NCI-H524 (cell line): ENCODE data around the gene BPIFB2.
"Not testable (repeated sequence)": the region's sequence is repeated elsewhere in the genome, so short reads cannot be mapped to it uniquely, and the experiment has no call there.

Experiments
- DNase-seq, 2 experiments: peaks; one replicate each; lab custom pipeline; 2025; lab: John Stamatoyannopoulos, UW

The BPIFB2 gene

DNA sequence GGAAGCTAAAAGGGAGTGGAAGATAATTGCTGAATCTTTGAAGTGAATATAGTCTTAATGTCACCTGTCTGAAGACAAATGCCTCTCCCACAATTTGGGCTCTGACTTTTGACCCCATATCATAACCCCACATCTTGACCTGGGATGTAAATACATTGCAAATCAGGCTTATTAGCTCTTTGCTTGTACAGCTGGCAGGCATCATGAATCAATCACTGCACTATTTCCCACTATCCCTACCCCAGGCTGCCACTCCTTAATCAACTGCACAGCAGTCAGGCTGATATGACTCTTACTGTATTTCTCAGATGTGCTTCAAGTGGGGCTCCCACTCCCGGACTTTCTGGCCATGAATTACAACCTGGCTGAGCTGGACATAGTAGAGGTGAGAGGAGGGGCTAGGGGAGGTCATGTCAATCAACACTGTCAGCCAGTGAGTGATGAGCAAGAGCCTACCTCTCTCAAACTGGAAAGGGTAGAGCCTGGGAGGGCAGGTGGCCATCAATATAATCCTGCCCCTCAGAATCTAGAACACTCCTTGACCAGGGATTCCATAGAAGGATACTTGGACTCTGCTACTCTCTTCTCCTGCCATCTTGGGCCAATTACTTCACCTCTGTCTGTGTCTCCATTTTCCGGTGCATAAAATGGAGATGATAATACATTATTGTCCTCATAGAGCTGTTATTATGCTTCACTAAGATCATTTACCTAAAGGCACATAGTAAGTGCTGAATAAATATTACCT, 35.7 kb downstream of the BPIFB2 start:
- DNase-seq: no peak

DNA sequence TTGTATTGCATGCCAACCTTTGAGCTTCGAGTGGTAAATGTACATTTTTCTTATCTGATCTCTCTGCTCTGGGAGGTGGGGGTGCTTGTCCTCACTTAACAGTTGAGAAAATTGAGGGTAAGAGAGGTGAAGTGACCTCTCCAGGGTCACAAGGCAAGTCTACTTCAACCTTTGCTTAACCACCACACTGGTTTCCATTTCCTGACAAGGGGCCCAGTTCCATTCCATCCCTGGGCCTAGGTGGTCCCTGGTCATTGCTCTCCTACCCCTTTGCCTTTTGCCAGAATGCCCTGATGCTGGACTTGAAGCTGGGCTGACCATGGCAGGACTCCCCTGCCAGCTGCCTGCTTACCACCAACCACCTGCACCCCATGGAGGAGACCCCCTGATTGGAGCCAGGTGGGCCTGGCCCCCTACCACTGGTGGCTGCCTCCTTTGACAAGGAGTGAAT, 36.3 kb downstream of the BPIFB2 start:
- DNase-seq: no peak

DNA sequence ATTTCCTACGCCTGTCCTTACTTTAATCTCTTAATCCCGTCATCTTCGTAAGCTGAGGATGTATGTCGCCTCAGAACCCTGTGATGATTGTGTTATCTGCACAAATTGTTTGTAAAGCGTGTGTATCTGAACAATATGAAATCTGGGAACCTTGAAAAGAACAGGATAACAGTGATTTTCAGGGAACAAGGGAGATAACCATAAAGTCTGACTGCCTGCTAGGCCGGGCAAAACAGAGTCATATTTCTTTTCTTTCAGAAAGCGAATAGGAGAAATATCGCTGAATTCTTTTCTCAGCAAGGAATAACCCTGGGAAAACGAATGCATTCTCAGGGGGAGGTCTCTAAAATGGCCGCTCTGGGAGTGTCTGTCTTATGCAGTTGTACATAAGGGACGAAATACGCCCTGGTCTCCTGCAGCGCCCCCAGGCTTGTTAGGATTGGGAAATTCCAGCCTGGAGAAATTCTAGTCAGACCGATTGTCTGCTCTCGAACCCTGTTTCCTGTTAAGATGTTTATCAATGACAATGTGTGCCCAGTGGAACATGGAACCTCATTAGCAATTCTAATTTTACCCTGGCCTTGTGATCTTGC, 37.7 kb downstream of the BPIFB2 start:
- DNase-seq: not testable (repeated sequence)

DNA sequence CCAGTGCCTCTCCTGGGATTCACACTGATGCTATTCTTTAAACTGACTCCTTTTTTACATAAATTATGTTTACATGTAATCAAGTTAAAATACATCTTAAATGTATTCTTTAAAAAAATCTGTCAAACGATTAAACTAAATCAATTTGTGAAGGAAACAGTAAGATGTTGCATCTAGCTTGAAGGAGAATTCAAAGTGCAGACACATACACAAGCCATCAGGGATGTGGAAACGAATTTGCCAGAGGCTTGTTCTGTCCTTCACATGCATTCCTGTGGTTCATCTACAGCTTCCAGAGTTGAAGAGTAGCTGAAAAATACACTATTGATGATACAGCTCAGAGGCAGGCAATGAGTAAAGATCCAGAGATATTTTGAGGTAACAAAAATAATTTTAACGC, 38.9 kb downstream of the BPIFB2 start:
- no peak for DNase-seq

DNA sequence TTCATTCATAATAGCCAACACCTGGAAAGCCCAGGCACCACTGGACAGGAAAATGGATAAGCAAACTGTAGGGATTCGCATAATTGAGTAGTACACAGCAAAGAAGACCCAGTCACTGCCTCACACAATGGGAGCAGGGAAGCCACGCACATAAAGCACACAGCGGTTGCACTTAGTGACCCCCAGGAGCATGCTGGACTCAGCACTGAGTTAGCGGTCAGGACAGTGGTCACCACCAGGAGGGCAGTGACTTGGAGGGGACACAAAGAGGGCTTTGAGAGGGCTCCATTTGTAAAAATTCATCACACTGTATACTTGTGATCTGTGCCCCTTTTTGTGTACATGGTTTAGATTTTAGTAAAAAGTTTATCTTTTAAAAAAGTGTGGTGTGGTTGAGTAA, 43.8 kb downstream of the BPIFB2 start:
- DNase-seq: no peak

DNA sequence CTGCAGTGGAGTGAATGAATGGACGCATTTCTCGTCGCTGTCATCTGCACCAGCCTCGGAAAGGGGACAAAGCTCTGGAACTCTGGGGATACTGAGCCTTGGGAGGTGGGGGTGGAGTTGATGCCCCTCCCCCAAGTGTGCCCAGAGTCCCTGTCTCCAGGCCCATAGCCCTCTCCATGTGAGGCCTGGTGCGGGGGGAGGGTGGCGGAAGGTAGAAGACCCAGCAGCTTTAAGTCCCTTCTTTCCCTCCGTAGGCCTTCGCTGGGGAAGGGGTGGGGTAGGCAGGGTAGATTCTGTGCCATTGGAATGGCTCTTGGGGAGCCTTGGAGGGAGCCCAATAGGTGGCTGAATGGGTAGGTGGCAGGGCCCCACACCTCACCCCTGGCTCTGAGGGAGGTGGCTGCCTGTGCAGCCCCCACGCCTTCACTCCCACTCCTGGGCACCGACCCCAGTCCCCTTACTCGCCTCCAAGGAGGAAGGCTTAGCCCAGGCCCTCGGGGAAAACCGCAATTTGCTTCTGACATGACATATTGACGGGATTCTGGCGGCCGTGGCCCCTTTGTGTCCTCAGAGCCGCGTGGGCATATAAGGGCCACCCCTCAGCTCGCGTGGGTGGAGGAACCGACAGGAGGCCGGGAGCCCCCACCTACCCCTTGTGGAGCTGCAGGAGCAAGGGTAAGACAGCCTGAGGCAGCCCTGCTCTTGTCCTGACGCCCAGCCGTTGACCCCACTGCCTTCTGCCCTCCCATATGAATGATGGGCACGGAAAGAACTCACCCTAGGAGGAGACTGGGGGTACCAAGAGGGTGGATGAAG, 46.0 kb downstream of the BPIFB2 start, which contains the start of gene BPIFB3:
Gene BPIFB3, plus strand, starts transcription at position 613 of the 816 bp plus-strand sequence. CDS start 1,533 bp downstream, outside the sequence.
- DNase-seq: no peak

DNA sequence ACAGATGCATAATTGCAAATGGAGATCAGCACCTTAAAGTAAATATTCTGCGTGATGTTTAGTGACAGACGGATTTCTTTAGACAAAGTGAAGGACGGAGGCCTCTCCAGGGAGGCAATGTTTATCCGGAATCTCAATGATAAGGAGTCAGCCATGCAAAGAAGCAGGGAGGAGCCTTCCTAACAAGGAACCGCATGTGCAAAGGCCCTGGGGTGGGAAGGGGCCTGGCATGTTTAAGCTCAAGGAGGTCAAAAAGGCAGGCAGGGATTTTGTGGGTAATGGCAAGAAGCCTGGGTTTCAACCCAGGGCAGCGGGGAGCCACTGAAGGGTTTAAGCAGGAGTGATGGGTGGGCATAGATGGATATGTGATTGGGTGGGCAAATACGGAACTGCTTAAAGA, 46.9 kb downstream of the BPIFB2 start:
- DNase-seq: no peak

DNA sequence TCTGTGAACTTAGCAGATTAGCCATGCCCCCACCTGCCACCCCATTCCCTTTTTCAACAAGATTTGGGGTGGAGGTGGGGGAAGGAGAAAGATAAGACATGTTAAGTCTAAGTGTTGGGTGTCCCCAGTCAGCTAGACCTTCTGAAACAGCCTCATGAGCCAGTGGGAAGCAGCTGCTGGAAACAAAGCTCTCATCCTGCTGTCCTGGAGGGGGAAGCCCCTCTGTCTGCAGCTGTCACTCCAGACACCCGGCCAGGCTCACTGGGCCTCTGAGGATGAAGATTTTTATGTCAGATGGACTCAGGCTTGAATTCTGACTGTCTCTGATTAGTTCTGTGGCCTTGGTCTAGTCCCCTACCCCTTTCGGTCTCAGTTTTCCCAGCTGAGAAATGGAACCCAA, 47.3 kb downstream of the BPIFB2 start:
- peak in 1 of 2 experiments; percentile 57 for DNase-seq

DNA sequence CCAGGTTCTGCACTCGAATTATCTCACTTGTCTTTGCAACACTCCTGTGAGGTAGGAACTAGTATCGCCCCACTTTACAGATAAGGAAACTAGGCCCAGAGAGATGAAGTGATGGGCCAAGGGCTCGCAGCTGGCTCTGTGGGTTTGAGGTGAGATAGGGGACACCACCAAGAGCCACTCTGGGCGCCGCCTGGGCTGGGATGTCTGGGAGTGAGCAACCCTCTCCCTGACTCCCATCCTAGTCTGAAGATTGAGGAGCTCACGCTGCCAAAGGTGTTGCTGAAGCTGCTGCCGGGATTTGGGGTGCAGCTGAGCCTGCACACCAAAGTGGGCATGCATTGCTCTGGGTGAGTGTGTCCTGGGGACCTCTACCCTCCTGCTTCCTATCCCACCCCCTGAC, 51.6 kb downstream of the BPIFB2 start:
- no peak for DNase-seq

DNA sequence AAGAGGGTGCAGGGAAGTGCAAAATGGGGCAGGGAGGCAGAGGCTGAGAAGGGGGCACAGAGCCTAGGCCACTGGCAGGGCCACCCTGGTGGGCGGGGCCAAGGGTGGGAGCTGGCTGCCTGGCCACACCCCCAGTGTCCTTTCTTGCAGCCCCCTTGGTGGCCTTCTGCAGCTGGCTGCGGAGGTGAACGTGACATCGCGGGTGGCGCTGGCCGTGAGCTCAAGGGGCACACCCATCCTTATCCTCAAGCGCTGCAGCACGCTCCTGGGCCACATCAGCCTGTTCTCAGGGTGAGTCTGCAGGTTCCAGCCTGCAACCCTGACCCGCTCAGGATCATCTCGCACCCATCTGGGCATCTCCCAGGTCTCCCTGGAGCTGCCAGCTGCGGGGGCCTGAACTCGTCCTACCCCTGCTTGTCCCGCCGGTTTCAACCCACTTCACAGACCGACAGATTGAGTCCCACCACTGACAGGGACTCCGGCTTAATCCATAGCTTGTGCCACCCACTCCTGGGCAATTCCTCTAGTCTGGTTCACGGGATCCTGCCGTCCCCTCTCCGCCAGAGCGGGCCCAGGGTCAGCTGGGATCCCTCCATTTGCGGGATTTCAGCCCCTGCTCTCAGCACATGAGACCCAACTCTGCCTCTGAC, 52.4 kb downstream of the BPIFB2 start:
- no peak for DNase-seq

DNA sequence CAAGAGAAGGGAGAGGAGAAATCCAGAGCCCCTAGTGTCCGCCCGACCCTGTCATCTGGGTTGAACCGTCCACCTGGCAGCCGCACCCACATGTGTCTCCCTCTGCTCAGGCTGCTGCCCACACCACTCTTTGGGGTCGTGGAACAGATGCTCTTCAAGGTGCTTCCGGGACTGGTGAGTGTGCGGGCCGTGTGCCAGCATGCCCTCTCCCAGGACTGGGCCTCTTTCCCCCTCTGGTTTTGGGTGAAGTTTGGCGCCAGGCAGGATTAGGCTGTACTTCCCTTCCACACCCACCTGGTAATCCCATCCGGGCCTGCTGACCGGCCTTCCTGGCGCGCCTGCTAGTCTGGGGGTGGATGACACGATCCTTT, 54.1 kb downstream of the BPIFB2 start:
- DNase-seq: peak; percentile 48 to 69

DNA sequence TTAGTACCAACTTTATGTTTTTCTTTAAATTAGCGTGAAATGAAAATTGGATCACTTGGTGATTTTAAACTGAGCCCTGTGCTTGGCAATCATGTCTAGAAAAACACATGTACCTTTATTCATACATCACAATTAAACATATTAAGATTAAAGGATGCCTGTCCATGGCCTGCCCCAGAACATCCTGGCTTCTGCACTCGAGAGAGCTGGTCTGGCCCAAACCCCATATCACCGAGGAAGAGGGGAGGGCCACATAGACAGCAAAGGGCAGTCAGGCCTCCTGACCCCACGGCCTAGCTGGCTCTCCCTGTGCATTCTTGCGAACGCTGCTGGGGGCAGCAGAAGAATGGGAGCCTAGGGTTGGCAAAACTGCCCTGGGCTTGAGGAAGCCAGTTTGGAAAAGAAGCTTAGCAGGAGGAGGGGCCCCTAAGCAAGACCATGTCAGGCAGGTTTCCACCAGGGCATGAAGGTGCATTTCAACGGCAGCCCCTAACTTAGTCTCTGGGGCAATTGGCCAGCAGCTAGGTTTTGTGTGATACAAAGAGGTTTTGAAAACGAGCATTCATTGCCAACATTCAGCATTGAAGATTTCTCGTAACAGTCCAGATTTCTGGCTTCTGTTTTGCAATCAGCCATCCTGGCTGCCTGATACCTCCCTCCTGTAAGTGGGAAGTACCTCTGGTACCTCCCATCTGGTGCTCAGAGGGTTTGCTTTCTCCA, 54.8 kb downstream of the BPIFB2 start:
- DNase-seq: no peak

DNA sequence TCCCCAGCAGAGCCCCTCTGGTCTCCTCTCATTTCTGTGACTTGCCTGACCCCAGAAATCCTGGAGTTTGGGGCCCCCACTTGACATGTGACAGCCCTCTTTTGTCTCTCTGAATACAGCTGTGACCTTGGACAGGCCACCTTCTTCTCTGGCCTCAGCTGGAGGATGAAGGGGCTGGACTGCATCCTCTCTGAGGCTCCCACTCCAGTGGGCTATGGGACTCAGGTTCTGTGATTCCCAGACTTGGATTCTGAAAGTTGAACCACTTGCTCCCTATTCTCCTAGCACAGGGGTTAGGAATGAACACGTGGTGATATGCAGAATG, 55.3 kb downstream of the BPIFB2 start:
- no peak for DNase-seq

DNA sequence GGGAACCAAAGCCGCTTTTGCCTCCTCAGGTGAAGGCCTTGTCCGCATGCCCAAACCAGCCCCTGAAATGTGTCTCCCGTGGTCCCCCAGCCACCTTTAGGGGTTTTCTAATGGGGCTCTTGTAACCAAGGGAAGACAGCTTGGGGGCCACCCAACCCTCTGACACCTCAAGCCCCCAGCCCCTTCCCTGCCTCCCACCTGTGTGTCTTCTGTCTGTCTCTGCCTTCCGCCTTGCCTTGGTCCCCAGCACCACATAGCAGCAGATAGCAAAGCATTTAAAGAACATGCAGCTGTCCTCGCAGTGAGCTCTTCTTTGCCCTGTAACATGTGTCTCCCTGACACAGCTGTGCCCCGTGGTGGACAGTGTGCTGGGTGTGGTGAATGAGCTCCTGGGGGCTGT, 55.8 kb downstream of the BPIFB2 start:
- no peak for DNase-seq

DNA sequence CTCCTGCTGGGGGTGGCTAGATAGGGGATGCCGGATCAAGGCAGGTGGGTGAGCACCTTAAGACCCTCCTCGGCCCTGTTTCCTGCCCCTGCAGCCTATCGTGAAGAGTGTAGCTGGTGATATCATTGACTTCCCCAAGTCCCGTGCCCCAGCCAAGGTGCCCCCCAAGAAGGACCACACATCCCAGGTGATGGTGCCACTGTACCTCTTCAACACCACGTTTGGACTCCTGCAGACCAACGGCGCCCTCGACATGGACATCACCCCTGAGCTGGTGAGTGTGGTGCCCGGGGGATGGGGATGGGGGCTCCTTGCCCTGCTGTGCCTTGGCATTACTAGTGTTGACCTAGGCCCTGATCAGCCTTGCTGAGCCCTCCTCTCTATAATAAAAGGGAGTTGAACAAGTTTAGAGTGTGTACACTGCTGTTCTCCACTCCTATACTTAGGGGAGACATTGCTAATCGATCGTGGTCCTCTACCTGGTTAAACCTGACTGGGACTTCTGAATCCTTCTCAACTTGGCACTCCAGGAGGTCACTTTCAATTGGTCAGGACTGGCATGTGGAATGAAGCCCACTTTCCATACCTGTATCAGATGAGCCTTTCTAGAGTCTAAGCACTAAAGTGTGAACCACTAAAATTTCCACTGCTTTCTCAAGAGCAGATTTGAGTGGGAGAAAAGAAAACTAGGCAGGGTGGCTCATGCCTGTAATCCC, 57.2 kb downstream of the BPIFB2 start:
- DNase-seq: no peak

DNA sequence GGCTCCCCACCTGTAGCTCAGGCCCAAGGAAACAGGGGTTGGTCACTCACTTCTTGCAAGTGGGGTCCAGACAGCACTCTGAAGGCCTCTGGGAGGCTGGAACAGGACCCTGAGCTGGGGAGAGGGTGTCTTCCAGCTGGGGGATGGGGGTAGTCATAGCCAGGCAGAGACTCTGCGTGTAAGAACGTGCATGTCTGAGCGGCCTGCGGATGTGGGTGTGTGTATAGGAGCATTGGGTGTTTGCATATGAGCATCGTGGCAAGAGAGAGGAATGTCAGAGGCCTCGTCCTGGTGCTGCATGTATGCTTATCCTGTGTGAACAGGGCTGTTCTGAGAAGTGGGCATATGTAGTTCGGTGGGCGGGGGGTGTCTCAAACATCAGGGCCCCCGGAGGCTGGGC, 58.3 kb downstream of the BPIFB2 start:
- DNase-seq: no peak

DNA sequence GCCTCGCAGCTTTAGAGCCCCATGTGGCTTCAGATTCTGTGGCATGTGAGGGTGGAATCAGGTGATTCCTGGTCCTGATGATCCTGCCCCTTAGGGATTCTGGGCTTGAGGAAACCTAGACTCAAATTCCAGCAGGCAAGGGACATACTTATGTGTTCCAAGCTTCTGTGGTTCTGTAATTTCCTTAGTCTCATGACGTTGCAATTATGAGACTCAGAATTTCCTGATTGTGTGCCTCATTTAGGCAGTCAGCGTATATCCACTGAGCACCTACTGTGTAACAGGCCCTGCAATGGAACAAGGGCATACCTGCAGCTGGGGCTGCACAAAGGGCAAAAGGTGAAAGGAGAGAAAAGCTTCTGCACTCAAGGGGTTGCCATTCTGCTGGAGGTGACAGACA, 60.3 kb downstream of the BPIFB2 start:
- DNase-seq: no peak

DNA sequence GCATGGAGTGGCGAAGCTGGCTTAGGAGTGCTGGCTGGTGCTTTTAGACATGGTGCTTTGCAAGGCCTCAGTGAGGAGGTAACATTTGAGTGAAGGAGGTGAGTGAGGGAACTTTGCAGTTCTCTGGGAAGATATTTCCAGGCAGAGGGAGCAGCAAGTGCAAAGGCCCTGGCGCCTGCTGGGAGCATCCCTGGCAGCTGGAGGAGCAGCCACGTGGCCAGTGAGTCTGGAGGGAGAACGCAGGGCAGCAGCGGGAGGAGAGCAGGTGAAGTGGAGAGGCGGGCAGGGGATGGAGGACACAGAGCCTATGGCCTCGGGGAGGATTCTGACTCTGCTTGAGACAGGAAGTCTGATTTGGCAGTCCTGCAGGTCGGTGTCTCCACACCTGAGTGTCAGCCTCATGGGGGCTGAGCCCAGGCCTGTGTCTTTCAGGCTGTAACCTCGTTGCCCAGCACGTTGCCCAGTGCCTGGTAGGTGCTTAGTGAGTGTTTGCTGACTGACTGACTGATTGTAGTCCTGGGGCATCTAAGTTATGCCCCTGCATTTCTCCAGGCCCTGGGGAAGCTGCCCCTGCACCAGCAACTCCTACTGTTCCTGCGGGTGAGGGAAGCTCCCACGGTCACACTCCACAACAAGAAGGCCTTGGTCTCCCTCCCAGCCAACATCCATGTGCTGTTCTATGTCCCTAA, 60.9 kb downstream of the BPIFB2 start:
- DNase-seq: no peak

DNA sequence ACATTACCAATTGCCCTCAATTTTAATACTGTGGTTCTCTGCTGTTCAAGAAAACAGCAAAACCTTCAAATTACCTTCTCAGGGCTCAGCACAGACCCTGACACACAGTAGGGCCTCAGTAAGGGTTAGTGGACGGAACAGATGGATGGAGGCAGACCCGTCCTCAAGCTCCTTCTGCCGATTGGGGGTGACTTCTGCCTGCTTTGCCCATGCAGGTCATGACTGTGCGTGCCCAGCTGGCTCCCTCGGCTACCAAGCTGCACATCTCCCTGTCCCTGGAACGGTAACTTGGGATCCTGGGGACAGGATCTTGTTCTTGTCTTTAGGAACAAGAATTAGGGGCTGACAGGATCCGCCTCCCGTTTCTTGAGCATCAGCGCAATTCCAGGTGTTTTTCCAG, 62.2 kb downstream of the BPIFB2 start:
- no peak for DNase-seq
